ENCODE data around the gene APOC3.

GRCh38 chr11:116861539-116861938, 31.8 kb downstream of the APOC3 start:
- TF ChIP-seq, protein P1, sequence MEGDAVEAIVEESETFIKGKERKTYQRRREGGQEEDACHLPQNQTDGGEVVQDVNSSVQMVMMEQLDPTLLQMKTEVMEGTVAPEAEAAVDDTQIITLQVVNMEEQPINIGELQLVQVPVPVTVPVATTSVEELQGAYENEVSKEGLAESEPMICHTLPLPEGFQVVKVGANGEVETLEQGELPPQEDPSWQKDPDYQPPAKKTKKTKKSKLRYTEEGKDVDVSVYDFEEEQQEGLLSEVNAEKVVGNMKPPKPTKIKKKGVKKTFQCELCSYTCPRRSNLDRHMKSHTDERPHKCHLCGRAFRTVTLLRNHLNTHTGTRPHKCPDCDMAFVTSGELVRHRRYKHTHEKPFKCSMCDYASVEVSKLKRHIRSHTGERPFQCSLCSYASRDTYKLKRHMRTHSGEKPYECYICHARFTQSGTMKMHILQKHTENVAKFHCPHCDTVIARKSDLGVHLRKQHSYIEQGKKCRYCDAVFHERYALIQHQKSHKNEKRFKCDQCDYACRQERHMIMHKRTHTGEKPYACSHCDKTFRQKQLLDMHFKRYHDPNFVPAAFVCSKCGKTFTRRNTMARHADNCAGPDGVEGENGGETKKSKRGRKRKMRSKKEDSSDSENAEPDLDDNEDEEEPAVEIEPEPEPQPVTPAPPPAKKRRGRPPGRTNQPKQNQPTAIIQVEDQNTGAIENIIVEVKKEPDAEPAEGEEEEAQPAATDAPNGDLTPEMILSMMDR (IDR thresholded peaks at IDR 0.05), result no peak
- no peak for TF ChIP-seq ESRRA (CRISPR knock-in tag; IDR thresholded peaks at IDR 0.05; ENCODE audit: borderline replicate concordance)
- no peak for TF ChIP-seq PREB (CRISPR knock-in tag; IDR thresholded peaks at IDR 0.05; ENCODE audit: borderline replicate concordance)
- no peak for TF ChIP-seq RELA (CRISPR knock-in tag; IDR thresholded peaks at IDR 0.05; ENCODE audit: borderline replicate concordance)
- no peak for TF ChIP-seq NR3C1 (CRISPR knock-in tag; conservative IDR thresholded peaks at IDR 0.05; ENCODE audit: low read depth)
- no peak for TF ChIP-seq NR2C2 (CRISPR knock-in tag; IDR thresholded peaks at IDR 0.05)
- TF ChIP-seq STAT6 (CRISPR knock-in tag; conservative IDR thresholded peaks at IDR 0.05; ENCODE audit: low read depth), result no peak
- TF ChIP-seq, protein P2, sequence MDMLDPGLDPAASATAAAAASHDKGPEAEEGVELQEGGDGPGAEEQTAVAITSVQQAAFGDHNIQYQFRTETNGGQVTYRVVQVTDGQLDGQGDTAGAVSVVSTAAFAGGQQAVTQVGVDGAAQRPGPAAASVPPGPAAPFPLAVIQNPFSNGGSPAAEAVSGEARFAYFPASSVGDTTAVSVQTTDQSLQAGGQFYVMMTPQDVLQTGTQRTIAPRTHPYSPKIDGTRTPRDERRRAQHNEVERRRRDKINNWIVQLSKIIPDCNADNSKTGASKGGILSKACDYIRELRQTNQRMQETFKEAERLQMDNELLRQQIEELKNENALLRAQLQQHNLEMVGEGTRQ (CRISPR knock-in tag; IDR thresholded peaks at IDR 0.05), result no peak
- TF ChIP-seq CBFB (CRISPR knock-in tag; IDR thresholded peaks at IDR 0.05; ENCODE audit: low read depth), result no peak

All from WTC11 (cell line).